HEK293T (cell line): ENCODE measurements around the gene MCMBP.
"Not testable (repeated sequence)": the region's sequence is repeated elsewhere in the genome, so short reads cannot be mapped to it uniquely, and the experiment has no call there.

Source experiments
- CTCF ChIA-PET: fragments of 350-600 bp; formaldehyde crosslinking; extraction: SDS; loops from one replicate; lab custom pipeline; 2021; ENCODE audit warnings: antibody characterized with exemption, inconsistent platforms; lab: Yijun Ruan, JAX
- POLR2A ChIA-PET: fragments of 350-600 bp; formaldehyde crosslinking; extraction: SDS; loops from one replicate; lab custom pipeline; 2020; ENCODE audit warnings: antibody characterized with exemption, inconsistent platforms; lab: Yijun Ruan, JAX
- DNase-seq: peaks from one replicate; pipeline ENCODE4 v3.0.0; 2012; ENCODE audit warnings: mixed read lengths; ENCODE audit errors: extremely low spot score
- ARNT ChIP-seq: fragments of 450-650 bp; IDR thresholded peaks from 2 replicates; pipeline ENCODE4 v1.6.1; 2017; ENCODE audit warnings: mild to moderate bottlenecking
- BHLHE40 ChIP-seq: fragments of 450-650 bp; IDR thresholded peaks from 2 replicates; pipeline ENCODE4 v1.6.1; 2016; ENCODE audit warnings: mild to moderate bottlenecking, moderate library complexity, borderline replicate concordance
- CTBP1 ChIP-seq: fragments of 450-650 bp; IDR thresholded peaks from 2 replicates; pipeline ENCODE4 v1.6.1; 2016; ENCODE audit warnings: borderline replicate concordance
- ELF4 ChIP-seq: fragments of 450-650 bp; IDR thresholded peaks from 2 replicates; pipeline ENCODE4 v1.6.1; 2017; ENCODE audit warnings: antibody characterized with exemption
- FOXA1 ChIP-seq: fragments of 450-650 bp; IDR thresholded peaks from 2 replicates; pipeline ENCODE4 v1.6.1; 2016; ENCODE audit warnings: mild to moderate bottlenecking
- FOXK2 ChIP-seq: fragments of 450-650 bp; IDR thresholded peaks from 2 replicates; pipeline ENCODE4 v1.6.1; 2016; ENCODE audit warnings: mild to moderate bottlenecking
- FOXM1 ChIP-seq: fragments of 450-650 bp; IDR thresholded peaks from 2 replicates; pipeline ENCODE4 v1.6.1; 2017; ENCODE audit warnings: mild to moderate bottlenecking, borderline replicate concordance
- HDGF ChIP-seq: fragments of 450-650 bp; IDR thresholded peaks from 2 replicates; pipeline ENCODE4 v1.6.1; 2017; ENCODE audit warnings: antibody characterized with exemption, borderline replicate concordance
- L3MBTL2 ChIP-seq: fragments of 450-650 bp; conservative IDR thresholded peaks from 2 replicates; pipeline ENCODE4 v1.6.1; 2016; ENCODE audit warnings: mild to moderate bottlenecking
- LEF1 ChIP-seq: fragments of 450-650 bp; IDR thresholded peaks from 2 replicates; pipeline ENCODE4 v1.6.1; 2017; ENCODE audit warnings: mild to moderate bottlenecking, borderline replicate concordance
- NFRKB ChIP-seq: fragments of 450-650 bp; IDR thresholded peaks from 2 replicates; pipeline ENCODE4 v1.6.1; 2016; ENCODE audit warnings: mild to moderate bottlenecking, moderate library complexity
- SP1 ChIP-seq: fragments of 450-650 bp; IDR thresholded peaks from 2 replicates; pipeline ENCODE4 v1.6.1; 2017
- SUZ12 ChIP-seq: fragments of 450-650 bp; IDR thresholded peaks from 2 replicates; pipeline ENCODE4 v1.6.1; 2016; ENCODE audit warnings: mild to moderate bottlenecking
- TARDBP ChIP-seq: fragments of 450-650 bp; IDR thresholded peaks from 2 replicates; pipeline ENCODE4 v1.6.1; 2016
- ZNF384 ChIP-seq: fragments of 450-650 bp; IDR thresholded peaks from 2 replicates; pipeline ENCODE4 v1.6.1; 2016
- TF ChIP-seq, protein P1 (sequence below): fragments of 450-650 bp; IDR thresholded peaks from 2 replicates; pipeline ENCODE4 v1.6.1; 2016

Gene MCMBP

DNA sequence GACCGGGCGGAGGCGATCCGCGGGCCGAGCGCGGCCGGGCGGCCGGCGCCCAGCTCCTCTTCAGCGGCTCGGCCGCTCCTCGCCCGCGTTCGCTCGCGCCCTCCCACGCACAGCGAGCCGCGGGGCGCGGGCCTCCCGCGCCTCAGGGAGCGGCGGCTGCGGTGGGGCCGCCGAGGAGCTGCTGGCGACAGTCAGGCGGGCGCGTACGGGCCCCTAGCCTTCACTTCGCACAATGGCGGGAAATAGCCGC is at the start of gene MCMBP:
Gene MCMBP, minus strand, starts transcription at position 234 of the 250 bp plus-strand sequence. CDS start 259 bp downstream, outside the sequence.
- POLR2A ChIA-PET, result interaction anchor here (0.5 to 3.0 kb wide), 21 partner anchors 10 to 275 kb away, joined by 3 to 28 read pairs (median 4); partner anchors contain the start of genes BAG3, SEC23IP and TIAL1
- TF ChIP-seq FOXK2 (no peak), L3MBTL2 (no peak), CTBP1 (no peak), TARDBP (no peak), SUZ12 (no peak), BHLHE40 (no peak), ZNF384 (no peak), ARNT (no peak), FOXA1 (no peak), FOXM1 (no peak; the same call in 1 of the 2 replicates), LEF1 (no peak), SP1 (no peak), ELF4 (no peak)
- TF ChIP-seq, protein P1, sequence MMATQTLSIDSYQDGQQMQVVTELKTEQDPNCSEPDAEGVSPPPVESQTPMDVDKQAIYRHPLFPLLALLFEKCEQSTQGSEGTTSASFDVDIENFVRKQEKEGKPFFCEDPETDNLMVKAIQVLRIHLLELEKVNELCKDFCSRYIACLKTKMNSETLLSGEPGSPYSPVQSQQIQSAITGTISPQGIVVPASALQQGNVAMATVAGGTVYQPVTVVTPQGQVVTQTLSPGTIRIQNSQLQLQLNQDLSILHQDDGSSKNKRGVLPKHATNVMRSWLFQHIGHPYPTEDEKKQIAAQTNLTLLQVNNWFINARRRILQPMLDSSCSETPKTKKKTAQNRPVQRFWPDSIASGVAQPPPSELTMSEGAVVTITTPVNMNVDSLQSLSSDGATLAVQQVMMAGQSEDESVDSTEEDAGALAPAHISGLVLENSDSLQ, result no peak
- CTCF ChIA-PET, result interaction anchor here (1.1 to 3.2 kb wide), 2 partner anchors 12 to 19 kb away, joined by 3 to 16 read pairs; no protein-coding TSS in a partner anchor
- no peak for DNase-seq

DNA sequence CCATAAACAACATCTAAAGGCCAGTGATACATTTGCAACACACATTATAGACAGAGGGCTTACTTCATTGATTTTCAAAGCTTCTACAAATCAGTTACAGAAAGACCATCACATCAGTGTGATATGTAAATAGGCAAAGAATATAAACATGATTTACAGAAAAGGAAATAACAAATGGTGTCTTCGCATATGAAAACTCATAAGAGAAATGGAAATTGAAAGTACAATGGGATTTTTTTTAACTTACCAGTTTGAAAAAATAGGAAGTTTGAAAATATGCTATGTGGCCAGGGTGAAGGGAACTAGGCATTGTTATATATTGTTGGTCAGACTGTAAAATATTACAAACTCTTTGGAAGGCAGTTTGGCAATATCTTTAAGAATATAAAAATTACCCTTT is 47.2 kb upstream of the MCMBP start:
- ChIA-PET CTCF (no interaction called here), POLR2A (no interaction called here)
- TF ChIP-seq L3MBTL2 (no peak), BHLHE40 (no peak), ZNF384 (no peak)
- DNase-seq, result no peak

- TF ChIP-seq FOXA1 (no peak), FOXK2 (no peak)
- no peak for DNase-seq
- CTCF ChIA-PET, result interaction anchor here (0.9 kb wide), 1 partner anchor 23 kb away, joined by 4 read pairs; no protein-coding TSS in a partner anchor
These were observed 46.6 kb upstream of the MCMBP start for GRCh38 chr10:119919271-119919670.

GRCh38 chr10:119917777-119918176 is 45.1 kb upstream of the MCMBP start:
- ChIA-PET CTCF (no interaction called here), POLR2A (no interaction called here)
- no peak for TF ChIP-seq FOXM1
- no peak for TF ChIP-seq ARNT
- no peak for TF ChIP-seq TARDBP
- TF ChIP-seq BHLHE40, result no peak
- no peak for TF ChIP-seq L3MBTL2
- no peak for TF ChIP-seq FOXK2
- TF ChIP-seq HDGF, result no peak
- DNase-seq, result no peak

More at GRCh38 chr10:119919271-119919670, 46.6 kb upstream of the MCMBP start:
- POLR2A ChIA-PET, result interaction anchor here (0.8 kb wide), 1 partner anchor 27 kb away, joined by 3 read pairs; the partner anchor contains the start of gene SEC23IP

DNA sequence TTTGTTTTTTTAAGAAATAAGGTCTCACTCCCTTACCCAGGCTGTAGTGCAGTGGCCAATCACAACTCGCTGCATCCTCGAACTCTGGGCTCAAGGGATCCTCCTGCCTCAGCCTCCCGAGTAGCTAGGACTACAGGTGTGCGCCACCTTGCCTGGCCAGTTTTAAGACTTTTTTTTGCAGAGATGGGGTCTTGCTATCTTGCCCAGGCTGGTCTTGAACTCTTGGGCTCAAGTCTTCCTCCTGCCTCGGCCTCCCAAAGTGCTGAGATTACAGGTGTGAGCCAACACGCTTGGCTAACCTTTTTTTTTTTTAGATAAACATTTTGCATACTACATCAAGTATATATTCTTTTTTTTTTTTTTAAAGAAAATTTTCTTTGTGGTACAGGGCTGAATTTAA is 38.0 kb upstream of the MCMBP start:
- TF ChIP-seq LEF1 (no peak), ELF4 (no peak), CTBP1 (no peak), TARDBP (no peak), FOXA1 (no peak), NFRKB (no peak), HDGF (no peak), ARNT (no peak), L3MBTL2 (no peak), FOXM1 (no peak), ZNF384 (no peak)
- TF ChIP-seq, protein P1, result no peak
- ChIA-PET POLR2A (interaction anchor here (1.8 kb wide), 1 partner anchor 18 kb away, joined by 5 read pairs; the partner anchor contains the start of gene SEC23IP), CTCF (no interaction called here)
- no peak for DNase-seq

DNA sequence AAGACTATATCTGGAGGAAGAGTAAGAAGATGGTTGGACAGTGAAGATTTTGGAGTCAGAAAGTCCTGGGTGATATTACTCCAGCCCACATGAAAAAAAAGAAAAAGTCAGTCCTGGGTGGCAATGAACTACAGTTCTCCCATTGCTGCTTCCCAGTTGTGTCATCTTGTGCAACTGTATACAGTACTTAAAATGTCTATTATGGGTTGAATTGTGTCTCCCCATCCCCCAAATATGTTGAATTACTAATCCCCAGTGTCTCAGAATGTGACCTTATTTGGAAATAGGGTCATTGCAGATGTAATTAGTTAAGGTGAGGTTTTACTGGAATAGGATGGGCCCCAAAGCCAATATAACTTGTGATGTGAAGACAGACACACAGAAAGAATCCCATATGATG is 35.5 kb upstream of the MCMBP start:
- CTCF ChIA-PET, result no interaction called here
- POLR2A ChIA-PET, result no interaction called here
- no peak for DNase-seq
- TF ChIP-seq L3MBTL2 (no peak), FOXA1 (no peak), ELF4 (no peak), SP1 (no peak), TARDBP (no peak), SUZ12 (no peak), CTBP1 (no peak), ARNT (no peak), FOXM1 (no peak), ZNF384 (no peak)

DNA sequence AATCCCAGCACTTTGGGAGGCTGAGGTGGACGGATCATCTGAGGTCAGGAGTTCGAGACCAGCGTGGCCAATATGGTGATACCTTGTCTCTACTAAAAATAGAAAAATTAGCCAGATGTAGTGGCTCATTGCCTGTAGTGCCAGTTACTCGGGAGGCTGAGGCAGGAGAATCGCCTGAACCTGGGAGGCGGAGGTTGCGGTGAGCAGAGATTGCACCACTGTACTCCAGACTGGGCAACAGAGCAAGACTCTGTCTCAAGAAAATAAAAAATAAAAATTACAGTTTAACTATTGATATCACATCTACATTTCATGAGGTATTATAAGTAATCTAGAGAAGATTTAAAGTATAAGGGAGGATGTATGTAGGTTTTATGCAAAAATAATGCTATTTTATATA is 35.1 kb upstream of the MCMBP start:
- CTCF ChIA-PET, DNase-seq, POLR2A ChIA-PET: not testable (repeated sequence)
